MG63 (cell line): ENCODE results near the gene MT1F. TPM values are rescaled to one million over a fixed set of nuclear protein-coding genes. Genes with fewer than 3 reads are reported as not detected.
A peak's percentile ranks its signal among the peaks of the same experiment; 100 is the strongest.
"Not testable (repeated sequence)": the region's sequence is repeated elsewhere in the genome, so short reads cannot be mapped to it uniquely, and the experiment has no call there.

Source experiments
- DNase-seq: peaks from one replicate; pipeline ENCODE4 v3.0.0-alpha.2; 2020
- H3K27me3 ChIP-seq: fragments of 250-450 bp; sonication (Bioruptor Pico); 2 replicates; pipeline ENCODE4 v1.5.1; 2020; ENCODE audit warnings: mild to moderate bottlenecking, moderate library complexity
- H3K36me3 ChIP-seq: fragments of 250-450 bp; sonication (Bioruptor Pico); 2 replicates; pipeline ENCODE4 v1.5.1; 2020; ENCODE audit warnings: mild to moderate bottlenecking, moderate library complexity
- H3K4me3 ChIP-seq: fragments of 250-450 bp; sonication (Bioruptor Pico); 2 replicates; pipeline ENCODE4 v1.5.1; 2020; ENCODE audit warnings: mild to moderate bottlenecking, moderate library complexity
- H3K9me3 ChIP-seq: fragments of 250-450 bp; sonication (Bioruptor Pico); 2 replicates; pipeline ENCODE4 v1.5.1; 2020; ENCODE audit warnings: mild to moderate bottlenecking, moderate library complexity
- total RNA-seq: library from RNA; depleted of rRNA; stranded (reverse); fragments of >200 nt; shearing (Covaris generic); gene quantifications from 2 replicates; pipeline ENCODE4 v1.2.3, GENCODE V29; 2014; ENCODE audit warnings: low replicate concordance

MT1F gene
- total RNA-seq, 1 experiment from 2014 or later, result not detected

- H3K4me3 ChIP-seq, H3K9me3 ChIP-seq, DNase-seq: not testable (repeated sequence)
These were observed 16.8 kb downstream of the MT1F start for GRCh38 chr16:56674570-56674969.

GRCh38 chr16:56675685-56676210, 18.0 kb downstream of the MT1F start:
- Histone ChIP-seq H3K36me3 (no peaks in the 10 kb centered on the region), H3K27me3 (no peaks in the 10 kb centered on the region), H3K4me3 (no peak overlapping the region), H3K9me3 (no peaks in the 10 kb centered on the region)
- no peak for DNase-seq

More at GRCh38 chr16:56674570-56674969, 16.8 kb downstream of the MT1F start:
- not testable (repeated sequence) for H3K36me3 ChIP-seq, H3K27me3 ChIP-seq

GRCh38 chr16:56677474-56677873, 19.7 kb downstream of the MT1F start:
- H3K4me3 ChIP-seq, result no peak overlapping the region
- H3K27me3 ChIP-seq, result no peaks in the 10 kb centered on the region
- H3K36me3 ChIP-seq, result no peaks in the 10 kb centered on the region
- DNase-seq, result no peak
- no peaks in the 10 kb centered on the region for H3K9me3 ChIP-seq

DNA sequence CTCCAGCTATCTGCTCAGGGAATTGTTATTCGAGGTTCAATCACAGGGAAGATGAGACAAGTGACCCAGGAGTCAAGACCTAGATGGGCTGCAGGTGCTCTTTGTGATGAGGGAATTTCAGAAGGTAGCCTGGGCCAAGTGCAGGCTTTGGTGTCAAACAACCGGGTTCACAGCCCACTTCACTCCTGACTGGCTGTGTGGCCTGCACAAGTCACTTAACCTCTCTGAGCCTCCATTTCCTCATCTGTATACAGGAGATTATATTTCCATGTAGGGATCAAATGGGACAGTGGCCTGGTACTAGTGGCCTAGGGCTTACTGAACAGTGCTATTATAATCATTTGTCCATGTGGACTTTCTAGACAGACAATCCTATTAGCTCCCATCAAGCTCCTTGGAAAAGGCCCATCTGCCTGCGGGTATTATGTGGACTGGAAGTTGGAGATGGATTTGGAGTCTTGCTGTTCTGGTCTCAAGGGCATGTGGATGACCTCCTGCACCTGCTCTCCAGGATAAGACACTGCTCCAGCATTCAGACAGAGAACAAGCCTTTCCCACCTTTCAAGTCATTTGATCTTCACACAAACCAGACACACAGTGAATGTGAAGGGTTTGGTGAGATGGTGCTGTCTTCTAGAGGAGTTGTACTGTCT, 21.4 kb downstream of the MT1F start:
- Histone ChIP-seq H3K27me3 (no peaks in the 10 kb centered on the region), H3K4me3 (no peak overlapping the region)
- no peak for DNase-seq

DNA sequence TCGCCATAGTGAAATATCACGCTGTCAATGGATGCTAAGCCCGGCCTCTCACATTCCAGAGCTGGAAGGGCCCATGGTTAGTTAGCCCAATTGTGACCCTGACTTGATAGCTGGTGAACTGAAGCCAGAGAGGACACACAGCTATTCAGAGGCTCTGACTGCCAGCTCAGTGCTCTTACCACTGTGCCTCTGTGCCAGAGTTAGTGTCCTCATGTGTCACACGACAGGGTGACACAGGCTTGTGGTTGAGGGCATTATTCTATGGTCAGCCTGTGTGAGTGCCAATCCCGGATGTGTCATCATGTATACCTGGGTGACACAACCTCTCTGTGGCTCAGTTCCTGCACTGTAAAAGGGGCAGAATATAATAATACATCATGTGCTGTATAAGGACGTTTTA, 22.1 kb downstream of the MT1F start:
- no peak for DNase-seq
- H3K27me3 ChIP-seq, result no peaks in the 10 kb centered on the region
- peaks cover 7% of the 10 kb centered on the region for H3K36me3 ChIP-seq
- no peak overlapping the region for H3K4me3 ChIP-seq
- no peaks in the 10 kb centered on the region for H3K9me3 ChIP-seq

More for the DNA sequence above, 21.4 kb downstream of the MT1F start:
- H3K36me3 ChIP-seq, result peaks cover 7% of the 10 kb centered on the region
- no peaks in the 10 kb centered on the region for H3K9me3 ChIP-seq

DNA sequence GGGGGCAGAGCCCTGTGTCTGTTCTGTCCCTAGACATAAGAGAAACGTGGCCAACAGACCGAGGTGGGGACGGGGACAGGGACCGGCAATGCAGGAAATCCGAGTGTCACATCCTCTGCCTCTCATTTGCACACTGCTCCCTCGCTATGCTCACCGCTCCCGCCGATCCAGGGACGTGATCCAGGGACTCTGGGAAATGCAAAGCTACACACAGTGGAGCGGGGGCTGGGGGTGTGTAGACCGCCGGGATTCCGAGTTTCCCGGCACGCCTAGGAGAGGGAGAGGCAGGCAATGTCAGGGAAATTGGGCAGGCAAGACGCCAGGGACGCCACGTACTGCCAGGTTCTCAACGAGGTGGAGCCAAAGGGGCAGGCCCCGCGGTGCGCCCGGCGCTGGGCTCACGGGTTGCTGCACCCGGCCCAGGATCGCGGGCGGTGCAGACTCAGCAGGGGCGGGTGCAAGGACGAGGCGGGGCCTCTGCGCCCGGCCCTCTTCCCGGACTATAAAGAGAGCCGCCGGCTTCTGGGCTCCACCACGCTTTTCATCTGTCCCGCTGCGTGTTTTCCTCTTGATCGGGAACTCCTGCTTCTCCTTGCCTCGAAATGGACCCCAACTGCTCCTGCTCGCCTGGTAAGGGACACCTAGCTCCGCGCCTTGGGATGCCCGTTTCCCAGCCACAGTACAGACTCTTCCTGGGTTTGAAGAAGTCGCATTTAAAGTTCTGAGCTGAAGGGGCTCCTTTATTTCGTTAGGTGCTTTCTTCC, 24.4 kb downstream of the MT1F start, which contains the start of gene MT1X:
MT1X (plus strand) TSS at position 532 of the 764 bp plus-strand sequence; CDS start at position 603, 71 bp downstream.
- Histone ChIP-seq H3K4me3 (peak within 1 kb of the TSS; percentile 57), H3K9me3 (peaks cover 4% of the 10 kb centered on the region; the same call in 1 of the 2 replicates), H3K36me3 (peaks cover 7% of the 10 kb centered on the region)

GRCh38 chr16:56682703-56683397, 25.1 kb downstream of the MT1F start:
- Histone ChIP-seq H3K27me3 (no peaks in the 10 kb centered on the region), H3K9me3 (peaks cover 4% of the 10 kb centered on the region; the same call in 1 of the 2 replicates), H3K36me3 (peaks cover 7% of the 10 kb centered on the region), H3K4me3 (peak overlapping the region; percentile 57)
- no peak for DNase-seq

More for the DNA sequence above, 24.4 kb downstream of the MT1F start, which contains the start of gene MT1X:
- DNase-seq, result peak; percentile 98
- no peaks in the 10 kb centered on the region for H3K27me3 ChIP-seq

GRCh38 chr16:56683424-56684172, 25.8 kb downstream of the MT1F start:
- H3K4me3 ChIP-seq, result peak overlapping the region; percentile 57
- H3K36me3 ChIP-seq, result peaks cover 7% of the 10 kb centered on the region
- H3K27me3 ChIP-seq, result no peaks in the 10 kb centered on the region
- peaks cover 4% of the 10 kb centered on the region; the same call in 1 of the 2 replicates for H3K9me3 ChIP-seq
- no peak for DNase-seq

DNA sequence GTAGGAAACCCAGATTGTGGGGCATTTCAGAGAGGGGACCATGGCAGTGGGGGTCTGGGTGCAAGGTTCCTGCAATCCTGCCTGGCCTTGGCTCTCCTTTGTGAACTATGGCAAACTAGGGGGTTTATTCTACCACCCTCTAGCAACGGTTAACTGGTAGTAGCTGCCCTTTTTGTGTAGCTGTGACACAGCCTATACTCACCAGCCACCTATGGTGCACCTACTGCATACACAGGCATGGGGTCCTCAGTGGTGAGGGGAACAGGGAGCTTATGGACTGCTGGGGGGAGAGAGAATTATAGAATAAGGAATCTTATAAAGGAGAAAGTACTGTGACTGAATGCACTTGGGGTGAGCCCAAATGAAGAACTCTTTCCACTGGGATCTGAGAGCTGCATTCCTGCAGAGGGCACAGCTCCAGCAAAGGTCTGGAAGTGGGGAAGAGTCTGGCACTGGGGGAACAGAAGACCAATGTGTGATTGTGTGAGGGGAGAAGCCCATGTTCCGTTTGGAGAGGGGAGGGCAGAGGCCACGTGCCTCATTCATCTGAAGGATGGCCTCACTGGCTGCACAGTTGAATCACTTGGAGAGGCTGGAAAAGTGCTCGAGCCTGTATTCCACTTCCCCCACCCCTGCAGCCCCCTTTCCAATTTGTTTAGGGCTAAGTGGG, 26.6 kb downstream of the MT1F start:
- no peak for DNase-seq
- H3K27me3 ChIP-seq, result no peaks in the 10 kb centered on the region

GRCh38 chr16:56684926-56685590, 27.3 kb downstream of the MT1F start:
- no peak for DNase-seq
- no peak overlapping the region for H3K4me3 ChIP-seq
- H3K9me3 ChIP-seq, result peaks cover 4% of the 10 kb centered on the region; the same call in 1 of the 2 replicates
- peaks cover 7% of the 10 kb centered on the region for H3K36me3 ChIP-seq
- no peaks in the 10 kb centered on the region for H3K27me3 ChIP-seq

More for the DNA sequence above, 26.6 kb downstream of the MT1F start:
- no peak overlapping the region for H3K4me3 ChIP-seq
- H3K9me3 ChIP-seq, result peaks cover 4% of the 10 kb centered on the region; the same call in 1 of the 2 replicates
- peaks cover 7% of the 10 kb centered on the region for H3K36me3 ChIP-seq

DNA sequence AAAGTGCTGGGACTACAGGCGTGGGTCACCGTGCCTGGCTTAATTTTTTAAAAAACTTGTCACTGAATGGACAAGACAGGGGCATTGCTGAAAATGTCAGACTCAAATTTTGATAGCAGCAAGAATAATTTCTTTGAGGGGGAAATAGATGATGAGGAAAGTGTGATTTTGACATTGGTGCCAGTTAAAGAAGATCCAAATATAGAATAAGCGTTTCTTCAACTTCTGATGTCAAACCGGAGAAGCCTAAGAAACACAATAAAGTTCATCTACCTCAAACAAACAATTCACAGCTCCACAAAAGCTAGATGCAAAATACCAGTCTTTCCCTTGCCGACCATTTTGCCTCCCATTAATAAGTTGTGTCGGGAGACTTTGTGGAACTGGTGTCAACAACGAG, 29.0 kb downstream of the MT1F start:
- DNase-seq, result no peak
- Histone ChIP-seq H3K9me3 (peaks cover 4% of the 10 kb centered on the region; the same call in 1 of the 2 replicates), H3K4me3 (no peak overlapping the region), H3K36me3 (peaks cover 7% of the 10 kb centered on the region), H3K27me3 (no peaks in the 10 kb centered on the region)

GRCh38 chr16:56688762-56689161, 31.0 kb downstream of the MT1F start:
- Histone ChIP-seq H3K9me3 (peaks cover 4% of the 10 kb centered on the region; the same call in 1 of the 2 replicates), H3K36me3 (no peaks in the 10 kb centered on the region; the same call in 1 of the 2 replicates), H3K27me3 (no peaks in the 10 kb centered on the region), H3K4me3 (no peak overlapping the region)
- no peak for DNase-seq

DNA sequence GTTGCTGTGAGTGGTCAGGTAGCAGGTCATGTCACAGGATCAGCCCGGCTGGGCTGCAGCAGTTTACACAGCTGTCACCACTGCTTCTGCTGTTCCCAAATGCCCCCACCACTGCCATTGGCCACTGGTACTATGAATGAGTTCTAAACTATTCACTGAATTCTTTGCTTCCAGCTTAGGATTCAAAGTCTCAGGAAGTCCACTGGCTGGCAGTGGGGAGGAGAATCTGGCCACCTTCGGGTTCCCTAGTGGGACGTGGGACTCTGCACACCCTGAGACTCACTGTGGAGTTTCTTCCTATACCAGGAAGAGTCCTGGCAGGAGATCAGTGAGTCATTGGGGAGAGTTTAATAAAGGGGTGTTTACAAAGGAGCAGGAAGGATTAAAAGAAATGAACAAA, 31.4 kb downstream of the MT1F start:
- Histone ChIP-seq H3K9me3 (peaks cover 4% of the 10 kb centered on the region; the same call in 1 of the 2 replicates), H3K4me3 (no peak overlapping the region), H3K36me3 (no peaks in the 10 kb centered on the region; the same call in 1 of the 2 replicates), H3K27me3 (no peaks in the 10 kb centered on the region)
- peak; percentile 35 for DNase-seq

DNA sequence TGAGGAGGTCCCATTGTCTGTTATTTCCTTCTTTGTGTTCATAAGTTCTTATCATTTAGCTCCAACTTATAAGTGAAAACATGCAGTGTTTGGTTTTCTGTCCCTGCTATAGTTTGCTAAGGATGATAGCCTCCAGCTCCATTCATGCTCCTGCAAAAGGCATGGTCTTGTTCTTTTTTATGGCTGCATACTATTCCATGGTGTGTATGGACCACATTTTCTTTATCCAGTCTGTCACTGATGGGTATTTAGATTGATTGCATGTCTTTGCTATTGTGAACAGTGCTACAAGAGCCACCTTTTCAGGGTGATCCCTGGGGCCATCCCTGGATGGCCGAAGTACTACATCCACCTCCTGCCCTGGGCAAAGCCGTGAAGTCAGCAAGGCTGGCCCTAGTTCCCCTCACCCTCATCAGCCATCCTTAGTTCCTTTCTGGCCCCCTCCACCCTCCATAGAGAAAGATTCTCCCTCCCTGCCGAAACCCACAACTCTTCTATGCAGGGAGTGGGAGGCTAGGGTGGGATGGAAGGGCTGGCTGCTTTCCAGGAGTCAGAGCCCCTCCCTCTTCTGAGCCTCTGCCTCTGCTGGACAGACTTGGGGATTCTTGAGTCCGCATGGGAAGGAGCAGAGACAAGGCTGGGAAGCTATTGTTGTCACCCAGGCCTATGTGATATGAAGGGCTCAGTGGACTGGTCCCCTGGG, 32.8 kb downstream of the MT1F start:
- peaks cover 4% of the 10 kb centered on the region; the same call in 1 of the 2 replicates for H3K9me3 ChIP-seq
- no peak for DNase-seq
- H3K36me3 ChIP-seq, result no peaks in the 10 kb centered on the region
- H3K4me3 ChIP-seq, result no peak overlapping the region
- H3K27me3 ChIP-seq, result no peaks in the 10 kb centered on the region
